GM12892 (cell line): ENCODE measurements around the gene TXNRD1.

Experiments used
- POLR2A ChIP-seq: IDR thresholded peaks from 2 replicates; pipeline ENCODE4 v1.6.1; 2011; ENCODE audit warnings: low read depth, low read length, control low read depth
- POLR2AphosphoS5 ChIP-seq: IDR thresholded peaks from 2 replicates; pipeline ENCODE4 v1.6.1; 2011; ENCODE audit warnings: low read depth, low read length, control low read depth

- TF ChIP-seq POLR2A (no peak), POLR2AphosphoS5 (no peak)
These were observed 131.9 kb downstream of the TXNRD1 start for GRCh38 chr12:104347374-104348075.
